Stomach smooth muscle (tissue), 2 donors: Measurements from ENCODE around the gene CELSR3.

Experiments
- H3K27ac ChIP-seq: one replicate; pipeline ENCODE4 v1.7.0; 2013; ENCODE audit warnings: mild to moderate bottlenecking, low read length, inconsistent platforms
- H3K27me3 ChIP-seq, 2 donors: one replicate each; pipeline ENCODE4 v1.7.0; 2013; ENCODE audit warnings: low read length in 2 of 2; ENCODE audit not compliant: insufficient read depth in 2 of 2, control insufficient read depth in 1 of 2
- H3K36me3 ChIP-seq, 2 donors: one replicate each; pipeline ENCODE4 v1.7.0; 2013; ENCODE audit warnings: low read length in 2 of 2; ENCODE audit not compliant: control insufficient read depth in 2 of 2, insufficient read depth in 2 of 2
- H3K4me1 ChIP-seq: one replicate; pipeline ENCODE4 v1.7.0; 2013; ENCODE audit warnings: low read length; ENCODE audit not compliant: control insufficient read depth, insufficient read depth
- H3K4me3 ChIP-seq, 2 donors: one replicate each; pipeline ENCODE4 v1.7.0; 2013; ENCODE audit warnings: low read length in 2 of 2
- H3K9ac ChIP-seq, 2 donors: one replicate each; pipeline ENCODE4 v1.7.0; 2013; ENCODE audit warnings: low read length in 2 of 2, mild to moderate bottlenecking in 1 of 2
- H3K9me3 ChIP-seq, 2 donors: one replicate each; pipeline ENCODE4 v1.7.0; 2013; ENCODE audit warnings: low read length in 2 of 2; ENCODE audit not compliant: control insufficient read depth in 2 of 2
- donor health status: healthy.
- donor health status: Pancreatic carcinoma.

The CELSR3 gene

GRCh38 chr3:48633256-48633655, 29.4 kb downstream of the CELSR3 start:
- H3K36me3 ChIP-seq: peaks cover 12 to 19% of the 10 kb centered on the region in 2 donors
- H3K9me3 ChIP-seq: no peaks in the 10 kb centered on the region
- no peaks in the 10 kb centered on the region for H3K27me3 ChIP-seq
- H3K4me1 ChIP-seq: peaks cover 25% of the 10 kb centered on the region
- H3K9ac ChIP-seq: no peak overlapping the region
- no peak overlapping the region for H3K27ac ChIP-seq
- no peak overlapping the region for H3K4me3 ChIP-seq

GRCh38 chr3:48631516-48632448, 30.9 kb downstream of the CELSR3 start:
- Histone ChIP-seq H3K27ac (no peak overlapping the region), H3K4me3 (no peak overlapping the region), H3K27me3 (no peaks in the 10 kb centered on the region), H3K36me3 (peaks cover 16 to 26% of the 10 kb centered on the region in 2 donors), H3K4me1 (peaks cover 25% of the 10 kb centered on the region), H3K9ac (no peak overlapping the region), H3K9me3 (no peaks in the 10 kb centered on the region)

GRCh38 chr3:48630833-48631232, 31.9 kb downstream of the CELSR3 start:
- Histone ChIP-seq H3K4me1 (peaks cover 19% of the 10 kb centered on the region), H3K36me3 (peaks cover 16 to 26% of the 10 kb centered on the region in 2 donors), H3K27me3 (no peaks in the 10 kb centered on the region), H3K9ac (no peak overlapping the region), H3K9me3 (no peaks in the 10 kb centered on the region), H3K4me3 (no peak overlapping the region), H3K27ac (no peak overlapping the region)

GRCh38 chr3:48630407-48630806, 32.3 kb downstream of the CELSR3 start:
- H3K4me1 ChIP-seq: peaks cover 15% of the 10 kb centered on the region
- no peaks in the 10 kb centered on the region for H3K9me3 ChIP-seq
- no peak overlapping the region for H3K4me3 ChIP-seq
- H3K36me3 ChIP-seq: peaks cover 16 to 28% of the 10 kb centered on the region in 2 donors
- H3K27me3 ChIP-seq: no peaks in the 10 kb centered on the region
- no peak overlapping the region for H3K9ac ChIP-seq
- no peak overlapping the region for H3K27ac ChIP-seq

- no peak overlapping the region for H3K9ac ChIP-seq
- H3K36me3 ChIP-seq: peaks cover 16 to 28% of the 10 kb centered on the region in 2 donors
- no peaks in the 10 kb centered on the region for H3K9me3 ChIP-seq
- no peak overlapping the region for H3K27ac ChIP-seq
- no peak overlapping the region for H3K4me3 ChIP-seq
- peaks cover 11% of the 10 kb centered on the region for H3K4me1 ChIP-seq
- no peaks in the 10 kb centered on the region for H3K27me3 ChIP-seq
Measured at GRCh38 chr3:48629894-48630293, 32.8 kb downstream of the CELSR3 start.

- no peaks in the 10 kb centered on the region for H3K4me1 ChIP-seq
- H3K36me3 ChIP-seq: peaks cover 16 to 28% of the 10 kb centered on the region in 2 donors
- no peaks in the 10 kb centered on the region for H3K27me3 ChIP-seq
- no peak overlapping the region for H3K4me3 ChIP-seq
- no peak overlapping the region for H3K27ac ChIP-seq
- H3K9ac ChIP-seq: no peak overlapping the region
- H3K9me3 ChIP-seq: no peaks in the 10 kb centered on the region
Measured at GRCh38 chr3:48628277-48629017, 34.2 kb downstream of the CELSR3 start.

- Histone ChIP-seq H3K27me3 (no peaks in the 10 kb centered on the region), H3K9me3 (no peaks in the 10 kb centered on the region), H3K36me3 (peaks cover 8 to 13% of the 10 kb centered on the region in 2 donors), H3K27ac (no peak overlapping the region), H3K4me3 (no peak overlapping the region), H3K4me1 (no peaks in the 10 kb centered on the region), H3K9ac (no peak overlapping the region)
Measured at GRCh38 chr3:48625600-48625999, 37.1 kb downstream of the CELSR3 start.

- H3K27me3 ChIP-seq: no peaks in the 10 kb centered on the region
- no peaks in the 10 kb centered on the region for H3K4me1 ChIP-seq
- H3K27ac ChIP-seq: no peak overlapping the region
- H3K9ac ChIP-seq: no peak overlapping the region
- H3K4me3 ChIP-seq: no peak overlapping the region
- peaks cover 4 to 10% of the 10 kb centered on the region in 2 donors for H3K36me3 ChIP-seq
- no peaks in the 10 kb centered on the region for H3K9me3 ChIP-seq
Measured at GRCh38 chr3:48624767-48625166, 37.9 kb downstream of the CELSR3 start.

- peaks cover 4 to 10% of the 10 kb centered on the region in 2 donors for H3K36me3 ChIP-seq
- no peak overlapping the region for H3K27ac ChIP-seq
- no peak overlapping the region for H3K9ac ChIP-seq
Measured at GRCh38 chr3:48623851-48624547, 38.7 kb downstream of the CELSR3 start.

GRCh38 chr3:48621461-48621869, 41.2 kb downstream of the CELSR3 start, which contains the start of gene TMEM89:
TMEM89 (minus strand) TSS chr3:48621769; CDS start chr3:48621756, 13 bp downstream.
- no peaks in the 10 kb centered on the region for H3K27me3 ChIP-seq
- H3K4me3 ChIP-seq: no peak within 1 kb of the TSS
- no peak within 1 kb of the TSS for H3K9ac ChIP-seq
- peaks cover 0 to 6% of the 10 kb centered on the region in 2 donors for H3K9me3 ChIP-seq
- no peak within 1 kb of the TSS for H3K27ac ChIP-seq
- no peaks in the 10 kb centered on the region for H3K4me1 ChIP-seq
- peaks cover 0 to 3% of the 10 kb centered on the region in 2 donors for H3K36me3 ChIP-seq

More at GRCh38 chr3:48623851-48624547, 38.7 kb downstream of the CELSR3 start:
- Histone ChIP-seq H3K4me3 (no peak overlapping the region), H3K9me3 (no peaks in the 10 kb centered on the region), H3K4me1 (no peaks in the 10 kb centered on the region), H3K27me3 (no peaks in the 10 kb centered on the region)
